ENCODE data around the gene INHA. TPM values are rescaled to one million over a fixed set of nuclear protein-coding genes. Genes with fewer than 3 reads are reported as not detected.
A peak's percentile ranks its signal among the peaks of the same experiment; 100 is the strongest.

Gene INHA
- total RNA-seq, 1 experiment from 2014 or later = 0.80 TPM

- Mint-ChIP-seq H3K36me3 (ENCODE audit: insufficient read depth, unreplicated experiment) (no peaks in the 10 kb centered on the region), H3K27ac (ENCODE audit: unreplicated experiment) (no peak overlapping the region), H3K27me3 (ENCODE audit: unreplicated experiment) (peaks cover 88% of the 10 kb centered on the region), H3K9me3 (ENCODE audit: low read depth, unreplicated experiment) (no peaks in the 10 kb centered on the region), H3K4me3 (ENCODE audit: low read depth, unreplicated experiment) (no peak overlapping the region), H3K4me1 (ENCODE audit: low read depth, unreplicated experiment) (peaks cover 11% of the 10 kb centered on the region)
- peak; percentile 95 for DNase-seq
- intact Hi-C loops (cut with micrococcal nuclease; ENCODE audit: unreplicated experiment) = loop anchor here (1.0 kb wide), 2 partner anchors 71 to 127 kb away; no protein-coding TSS in a partner anchor
- CTCF ChIA-PET = interaction anchor here (0.5 to 4.1 kb wide), 23 partner anchors 8 to 354 kb away, joined by 3 to 74 read pairs (median 5); partner anchors contain the start of genes ASIC4, CNPPD1 and GMPPA
- BruUV-seq (replicated peaks) = no TSS peak
- peak; percentile 96 for TF ChIP-seq CTCF (IDR thresholded peaks at IDR 0.05; ENCODE audit: unreplicated experiment)
These were observed 41.8 kb upstream of the INHA start for GRCh38 chr2:219530048-219530963.

- CTCF ChIA-PET = interaction anchor here (0.8 to 2.7 kb wide), 3 partner anchors 9 to 129 kb away, joined by 3 to 48 read pairs (median 6); a partner anchor contains a TSS
- Mint-ChIP-seq H3K27ac (ENCODE audit: unreplicated experiment) (no peak overlapping the region), H3K36me3 (ENCODE audit: insufficient read depth, unreplicated experiment) (peaks cover 10% of the 10 kb centered on the region), H3K9me3 (ENCODE audit: low read depth, unreplicated experiment) (no peaks in the 10 kb centered on the region), H3K4me3 (ENCODE audit: low read depth, unreplicated experiment) (no peak overlapping the region), H3K4me1 (ENCODE audit: low read depth, unreplicated experiment) (peaks cover 15% of the 10 kb centered on the region), H3K27me3 (ENCODE audit: unreplicated experiment) (peaks cover 73% of the 10 kb centered on the region)
- TF ChIP-seq CTCF (IDR thresholded peaks at IDR 0.05; ENCODE audit: unreplicated experiment) = no peak
- BruUV-seq (replicated peaks) = no TSS peak
- no peak for DNase-seq
- intact Hi-C loops (cut with micrococcal nuclease; ENCODE audit: unreplicated experiment) = no loop called here
These were observed 40.3 kb upstream of the INHA start for GRCh38 chr2:219531639-219532377.

GRCh38 chr2:219532378-219532649, 39.8 kb upstream of the INHA start:
- DNase-seq = no peak
- no TSS peak for BruUV-seq (replicated peaks)
- CTCF ChIA-PET = interaction anchor here (0.8 to 1.9 kb wide), 2 partner anchors 9 to 37 kb away, joined by 3 to 6 read pairs; a partner anchor contains a TSS
- peaks cover 15% of the 10 kb centered on the region for H3K4me1 Mint-ChIP-seq (ENCODE audit: low read depth, unreplicated experiment)
- intact Hi-C loops (cut with micrococcal nuclease; ENCODE audit: unreplicated experiment) = no loop called here
- peaks cover 68% of the 10 kb centered on the region for H3K27me3 Mint-ChIP-seq (ENCODE audit: unreplicated experiment)
- H3K36me3 Mint-ChIP-seq (ENCODE audit: insufficient read depth, unreplicated experiment) = peaks cover 15% of the 10 kb centered on the region
- no peak overlapping the region for H3K27ac Mint-ChIP-seq (ENCODE audit: unreplicated experiment)
- no peaks in the 10 kb centered on the region for H3K9me3 Mint-ChIP-seq (ENCODE audit: low read depth, unreplicated experiment)
- H3K4me3 Mint-ChIP-seq (ENCODE audit: low read depth, unreplicated experiment) = no peak overlapping the region
- TF ChIP-seq CTCF (IDR thresholded peaks at IDR 0.05; ENCODE audit: unreplicated experiment) = no peak

- DNase-seq = no peak
- no TSS peak for BruUV-seq (replicated peaks)
- no peak for TF ChIP-seq CTCF (IDR thresholded peaks at IDR 0.05; ENCODE audit: unreplicated experiment)
- H3K4me1 Mint-ChIP-seq (ENCODE audit: low read depth, unreplicated experiment) = peaks cover 18% of the 10 kb centered on the region
- H3K27ac Mint-ChIP-seq (ENCODE audit: unreplicated experiment) = no peak overlapping the region
- no peak overlapping the region for H3K4me3 Mint-ChIP-seq (ENCODE audit: low read depth, unreplicated experiment)
- intact Hi-C loops (cut with micrococcal nuclease; ENCODE audit: unreplicated experiment) = no loop called here
- no peaks in the 10 kb centered on the region for H3K9me3 Mint-ChIP-seq (ENCODE audit: low read depth, unreplicated experiment)
- peaks cover 25% of the 10 kb centered on the region for H3K36me3 Mint-ChIP-seq (ENCODE audit: insufficient read depth, unreplicated experiment)
- peaks cover 50% of the 10 kb centered on the region for H3K27me3 Mint-ChIP-seq (ENCODE audit: unreplicated experiment)
- CTCF ChIA-PET = no interaction called here
These were observed 38.0 kb upstream of the INHA start for GRCh38 chr2:219533930-219534661.
